NCI-H1694 (cell line): Measurements from ENCODE around the gene ASIC3.
"Not testable (repeated sequence)": the region's sequence is repeated elsewhere in the genome, so short reads cannot be mapped to it uniquely, and the experiment has no call there.

Source experiments
- DNase-seq: peaks from one replicate; lab custom pipeline; 2025; lab: John Stamatoyannopoulos, UW

Gene ASIC3

DNA sequence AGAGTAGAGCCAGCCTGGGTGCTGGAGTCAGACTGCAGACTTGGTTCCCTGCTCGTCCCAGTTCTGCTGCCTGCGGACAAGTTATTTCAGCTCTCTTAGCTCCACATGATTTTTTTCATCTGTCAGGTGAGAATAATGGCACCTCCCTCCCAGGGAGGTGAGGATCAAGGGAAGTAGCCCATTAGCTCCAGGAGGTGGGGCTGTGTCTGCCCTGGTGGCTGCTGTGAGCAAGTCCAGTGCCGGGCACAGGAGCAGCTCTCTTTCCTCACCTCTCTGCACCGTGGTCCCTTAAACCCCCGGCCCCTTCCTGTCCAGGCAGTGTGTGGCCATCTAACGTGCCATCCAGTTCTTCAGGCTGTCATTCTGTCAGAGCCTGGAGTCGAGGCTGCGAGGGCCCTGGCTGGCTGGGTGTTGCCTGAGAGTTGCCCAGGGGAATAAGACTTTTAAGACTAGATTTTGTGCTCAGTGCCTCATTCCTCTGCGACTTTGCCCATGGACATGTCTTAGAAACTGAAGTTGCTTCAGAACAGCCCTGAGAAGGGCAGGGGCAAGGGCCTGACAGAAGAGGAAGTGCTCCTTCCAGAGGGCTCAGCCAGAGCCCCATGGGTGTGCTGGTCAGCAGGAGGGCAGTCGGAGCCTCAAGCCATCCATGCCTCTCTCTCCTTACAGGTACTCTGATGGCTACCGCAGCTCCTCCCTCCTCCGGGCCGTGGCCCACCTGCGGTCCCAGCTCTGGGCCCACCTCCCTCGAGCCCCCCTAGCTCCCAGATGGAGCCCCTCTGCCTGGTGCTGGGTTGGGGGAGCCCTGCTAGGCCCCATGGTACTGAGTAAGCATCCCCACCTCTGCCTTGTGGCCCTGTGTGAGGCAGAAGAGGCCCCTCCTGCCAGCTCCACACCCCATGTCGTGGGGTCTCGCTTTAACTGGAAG lies 15.1 kb upstream of the ASIC3 start:
- DNase-seq: no peak

GRCh38 chr7:151033864-151034249 lies 14.5 kb upstream of the ASIC3 start:
- DNase-seq: no peak

GRCh38 chr7:151034312-151035025 lies 13.9 kb upstream of the ASIC3 start:
- DNase-seq: no peak

GRCh38 chr7:151035026-151035717 lies 13.2 kb upstream of the ASIC3 start:
- DNase-seq: no peak

DNA sequence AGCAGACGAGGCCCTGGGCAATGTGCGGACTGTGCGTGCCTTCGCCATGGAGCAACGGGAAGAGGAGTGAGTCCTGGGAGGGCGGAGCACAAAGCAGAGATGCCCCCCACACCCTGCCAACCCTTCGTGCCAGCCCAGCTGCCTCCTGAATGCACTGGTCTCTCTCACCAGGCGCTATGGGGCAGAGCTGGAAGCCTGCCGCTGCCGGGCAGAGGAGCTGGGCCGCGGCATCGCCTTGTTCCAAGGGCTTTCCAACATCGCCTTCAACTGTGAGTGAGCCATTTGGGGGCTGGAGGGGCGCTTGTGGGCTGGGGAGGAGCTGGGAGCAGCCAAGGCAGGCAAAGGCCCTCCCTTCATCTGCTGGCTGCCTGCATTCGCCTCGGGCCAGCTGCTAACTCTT lies 12.4 kb upstream of the ASIC3 start:
- DNase-seq: no peak

GRCh38 chr7:151038951-151039849 lies 9.1 kb upstream of the ASIC3 start:
- DNase-seq: no peak

DNA sequence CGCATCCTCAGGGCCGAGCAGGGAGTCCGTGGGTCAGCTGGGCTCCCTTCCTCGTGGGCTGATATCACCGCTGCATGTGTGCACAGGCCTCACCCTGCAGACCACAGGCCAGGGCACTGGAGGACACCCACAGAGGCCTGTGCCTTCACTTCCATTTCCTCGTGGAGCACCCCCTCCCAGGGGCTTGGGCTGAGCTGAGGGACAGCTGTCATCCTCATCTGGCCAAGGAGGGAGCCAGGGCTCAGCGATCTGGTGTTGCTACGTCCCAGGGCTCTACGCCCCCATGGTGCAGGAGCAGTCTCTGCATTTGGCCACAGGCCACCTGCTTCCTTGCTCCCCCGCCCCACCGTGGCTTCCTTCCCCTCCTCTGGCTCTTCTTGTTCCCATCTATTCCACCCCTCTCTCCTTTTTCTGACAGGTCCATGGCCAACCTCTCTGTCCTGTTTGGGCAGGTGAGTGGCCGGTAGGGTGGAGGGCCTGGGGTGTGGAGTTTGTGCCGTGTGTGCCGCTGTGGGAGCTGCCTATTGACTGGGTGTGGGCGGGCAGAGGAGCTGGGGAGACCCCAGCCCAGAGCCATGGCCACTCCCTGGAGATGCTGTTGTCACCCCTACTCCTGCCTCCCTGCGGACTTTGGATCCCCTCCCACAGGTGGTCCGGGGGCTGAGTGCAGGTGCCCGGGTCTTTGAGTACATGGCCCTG lies 8.3 kb upstream of the ASIC3 start:
- no peak for DNase-seq

- DNase-seq: no peak
These were observed 7.5 kb upstream of the ASIC3 start for GRCh38 chr7:151040616-151041375.

DNA sequence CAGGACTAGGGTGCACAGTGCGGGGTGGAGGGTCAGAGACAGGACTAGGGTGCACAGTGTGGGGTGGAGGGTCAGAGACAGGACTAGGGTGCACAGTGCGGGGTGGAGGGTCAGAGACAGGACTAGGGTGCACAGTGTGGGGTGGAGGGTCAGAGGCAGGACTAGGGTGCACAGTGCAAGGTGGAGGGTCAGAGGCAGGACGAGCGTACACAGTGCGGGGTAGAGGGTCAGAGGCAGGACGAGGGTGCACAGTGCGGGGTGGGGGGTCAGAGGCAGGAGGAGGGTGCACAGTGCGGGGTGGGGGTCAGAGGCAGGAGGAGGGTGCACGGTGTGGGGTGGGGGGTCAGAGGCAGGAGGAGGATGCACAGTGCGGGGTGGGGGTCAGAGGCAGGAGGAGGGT lies 4.9 kb upstream of the ASIC3 start:
- not testable (repeated sequence) for DNase-seq

GRCh38 chr7:151043959-151044358 lies 4.4 kb upstream of the ASIC3 start:
- no peak for DNase-seq

DNA sequence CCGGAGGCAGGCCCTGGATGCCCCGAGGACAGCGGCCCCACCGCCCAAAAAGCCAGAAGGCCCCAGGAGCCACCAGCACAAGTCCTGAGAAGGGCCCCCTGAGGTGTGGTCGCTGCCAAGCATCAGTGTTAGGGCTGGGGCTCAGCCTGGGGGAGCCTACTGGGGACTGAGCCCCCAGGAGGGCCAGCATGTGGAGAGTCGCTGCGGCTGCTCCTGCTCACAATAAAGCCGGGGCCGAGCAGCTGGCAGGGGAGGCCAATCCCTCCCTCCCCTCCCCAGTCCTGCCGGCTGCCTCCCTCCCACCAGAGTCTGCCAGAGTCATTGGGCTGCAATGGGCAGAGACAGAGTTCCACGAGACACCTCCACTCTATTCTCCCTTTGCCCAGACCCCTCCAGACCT lies 3.1 kb upstream of the ASIC3 start:
- no peak for DNase-seq

DNA sequence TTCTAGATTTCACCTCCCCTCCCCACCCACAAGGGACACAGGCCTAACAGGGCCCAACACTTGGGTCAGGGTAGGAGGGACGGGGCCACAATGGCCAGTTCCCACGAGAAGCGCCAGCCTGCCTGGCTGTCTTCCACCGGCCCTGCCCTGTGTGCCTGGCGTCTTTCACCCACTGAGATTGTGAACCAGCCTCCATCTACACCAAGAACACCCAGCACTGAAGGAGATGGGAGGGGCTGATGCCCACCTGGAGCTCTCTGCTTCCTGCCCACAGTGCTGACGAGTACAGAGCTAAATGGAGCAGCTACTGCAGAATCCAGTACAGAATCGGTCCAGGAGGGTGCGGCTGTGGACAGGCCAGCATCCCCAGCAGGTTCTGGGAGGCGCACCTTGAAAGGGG lies 2.4 kb upstream of the ASIC3 start:
- no peak for DNase-seq

DNA sequence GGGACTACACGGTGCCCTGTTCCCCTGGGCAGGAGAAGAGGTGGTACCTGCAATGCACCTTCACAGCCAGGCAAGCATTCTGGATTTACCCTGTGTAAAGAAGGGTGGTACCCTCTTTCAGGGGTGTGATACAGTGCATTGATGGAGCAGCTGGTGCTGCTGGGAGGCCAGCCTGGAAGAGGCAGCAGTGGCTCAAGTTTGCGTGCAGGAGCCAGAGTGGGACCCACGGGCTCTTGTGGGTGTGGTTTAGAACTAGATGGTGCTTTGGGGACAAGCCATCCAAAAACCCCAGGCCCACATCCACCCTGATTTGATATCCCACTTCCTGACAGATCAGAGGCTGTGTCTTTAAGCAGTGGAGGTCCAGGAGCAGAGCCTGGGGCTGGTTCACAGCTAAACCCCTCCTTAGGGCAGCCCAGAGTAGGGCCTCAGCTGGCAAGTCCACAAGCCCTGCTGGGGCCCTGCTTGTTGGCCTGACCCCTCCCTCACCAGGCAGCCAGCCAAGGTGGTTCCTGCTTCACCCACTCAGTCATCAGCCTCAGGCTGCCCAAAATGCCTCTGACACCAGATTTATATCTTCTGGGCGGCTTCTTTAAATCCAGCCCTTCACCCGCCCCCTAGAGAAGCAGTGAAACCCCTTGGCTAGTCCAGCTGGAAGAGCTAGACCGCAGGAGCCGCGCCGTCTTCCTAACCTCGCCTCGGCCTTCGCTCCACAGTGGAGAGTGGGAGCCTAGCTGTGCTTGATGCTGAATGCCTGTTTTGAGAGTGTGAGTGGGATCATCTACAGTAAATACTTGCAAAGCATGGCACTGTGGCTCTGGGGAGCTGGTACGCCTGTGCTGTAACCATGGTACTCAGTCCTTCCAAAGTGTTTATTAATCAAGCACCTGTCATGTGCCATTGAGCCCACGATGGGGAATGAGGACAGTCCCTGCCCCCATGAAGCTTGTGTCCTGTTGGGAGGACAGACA lies 1.4 kb upstream of the ASIC3 start:
- DNase-seq: no peak

- DNase-seq: no peak
These were observed 656 bp downstream of the ASIC3 start for GRCh38 chr7:151048911-151049463.

DNA sequence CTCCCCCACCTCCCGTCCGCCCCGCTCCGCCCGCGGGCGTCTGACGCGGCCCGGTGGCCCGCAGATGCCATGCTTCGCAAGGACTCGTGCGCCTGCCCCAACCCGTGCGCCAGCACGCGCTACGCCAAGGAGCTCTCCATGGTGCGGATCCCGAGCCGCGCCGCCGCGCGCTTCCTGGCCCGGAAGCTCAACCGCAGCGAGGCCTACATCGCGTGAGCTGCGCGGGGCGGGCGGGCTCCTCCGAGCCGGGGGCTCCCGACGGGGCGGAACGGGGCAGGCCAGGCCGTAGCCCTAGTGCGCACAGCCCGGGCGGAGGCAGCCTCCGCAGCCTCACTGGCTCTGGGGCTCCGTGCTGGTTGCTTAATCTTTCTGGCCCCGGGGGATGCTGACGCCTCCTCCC lies 2.8 kb downstream of the ASIC3 start:
- DNase-seq: no peak

GRCh38 chr7:151053096-151053495 lies 4.8 kb downstream of the ASIC3 start:
- no peak for DNase-seq

DNA sequence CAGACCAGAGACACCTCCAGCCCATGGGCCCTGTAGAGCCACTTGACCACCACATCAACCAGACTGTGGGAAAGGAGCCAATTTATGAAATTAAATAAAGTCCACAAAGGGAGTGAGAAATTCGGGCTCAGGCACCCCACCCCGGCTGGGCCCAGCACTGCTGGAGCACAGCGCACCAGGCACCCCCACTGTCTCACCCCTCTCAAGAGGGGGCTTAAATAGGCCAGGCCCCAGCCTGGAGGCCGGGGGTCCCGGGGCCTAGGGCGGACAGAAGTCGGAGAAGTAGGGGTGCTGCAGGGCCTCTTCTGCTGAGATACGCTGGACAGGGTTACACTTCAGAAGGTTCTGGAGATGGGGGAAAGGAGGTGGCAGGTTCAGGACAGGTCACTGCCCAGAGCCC lies 5.4 kb downstream of the ASIC3 start:
- DNase-seq: no peak

GRCh38 chr7:151056283-151056665 lies 7.9 kb downstream of the ASIC3 start:
- no peak for DNase-seq
